Progenitor cell of endocrine pancreas (in vitro differentiated cells): ENCODE data around the gene ADAMTS12. TPM values are rescaled to one million over a fixed set of nuclear protein-coding genes. Genes with fewer than 3 reads are reported as not detected.

Experiments used
- DNase-seq: peaks from one replicate; pipeline ENCODE4 v3.0.0; 2021; ENCODE audit warnings: low spot score; ENCODE audit not compliant: unreplicated experiment
- H3K27ac Mint-ChIP-seq: 2 replicates; pipeline ENCODE4 v1.8.0; 2021; ENCODE audit warnings: mild to moderate bottlenecking, moderate library complexity, mixed read lengths
- H3K27me3 Mint-ChIP-seq: 2 replicates; pipeline ENCODE4 v1.8.0; 2021; ENCODE audit warnings: mixed read lengths
- H3K36me3 Mint-ChIP-seq: 2 replicates; pipeline ENCODE4 v1.8.0; 2022; ENCODE audit warnings: mixed read lengths; ENCODE audit not compliant: insufficient read depth
- H3K4me1 Mint-ChIP-seq: 2 replicates; pipeline ENCODE4 v1.8.0; 2021; ENCODE audit warnings: low read depth, mixed read lengths
- H3K4me3 Mint-ChIP-seq: 2 replicates; pipeline ENCODE4 v1.8.0; 2021; ENCODE audit warnings: low read depth, mild to moderate bottlenecking, moderate library complexity, mixed read lengths
- H3K9me3 Mint-ChIP-seq: 2 replicates; pipeline ENCODE4 v1.8.0; 2021; ENCODE audit warnings: low read depth, mixed read lengths
- total RNA-seq: library from RNA; stranded (reverse); gene quantifications from 2 replicates; pipeline ENCODE4 v1.2.1, GENCODE V29; 2021
- TF ChIP-seq, protein P1 (sequence below): fragments of 200-600 bp; sonication (generic); IDR thresholded peaks from one replicate; pipeline ENCODE4 v1.5.0; 2021; ENCODE audit warnings: antibody characterized with exemption, mild to moderate bottlenecking; ENCODE audit not compliant: unreplicated experiment

ADAMTS12 gene
- total RNA-seq, 1 donor from 2014 or later: 5.2 TPM

DNA sequence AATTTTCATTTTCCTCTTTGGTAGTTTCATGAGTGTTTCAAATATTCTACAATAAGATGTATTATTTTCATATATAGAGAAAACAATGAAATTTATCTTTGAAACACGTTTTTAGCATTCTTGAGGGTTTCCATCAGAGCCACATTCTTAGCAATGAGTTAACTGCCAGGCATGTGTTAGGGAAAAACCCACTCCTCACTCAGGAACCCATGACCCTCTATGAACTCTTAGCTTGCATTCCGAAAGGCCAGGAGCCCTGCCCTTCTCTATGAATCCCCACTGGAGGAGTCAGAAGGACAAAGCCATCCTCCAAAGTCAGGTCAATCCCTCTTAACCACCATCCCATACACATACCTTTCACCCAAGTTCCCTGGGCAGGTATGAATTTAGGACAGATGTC lies 57.5 kb downstream of the ADAMTS12 start:
- DNase-seq: no peak
- no peaks in the 10 kb centered on the region for H3K36me3 Mint-ChIP-seq
- H3K27ac Mint-ChIP-seq: no peak overlapping the region
- TF ChIP-seq, protein P1, sequence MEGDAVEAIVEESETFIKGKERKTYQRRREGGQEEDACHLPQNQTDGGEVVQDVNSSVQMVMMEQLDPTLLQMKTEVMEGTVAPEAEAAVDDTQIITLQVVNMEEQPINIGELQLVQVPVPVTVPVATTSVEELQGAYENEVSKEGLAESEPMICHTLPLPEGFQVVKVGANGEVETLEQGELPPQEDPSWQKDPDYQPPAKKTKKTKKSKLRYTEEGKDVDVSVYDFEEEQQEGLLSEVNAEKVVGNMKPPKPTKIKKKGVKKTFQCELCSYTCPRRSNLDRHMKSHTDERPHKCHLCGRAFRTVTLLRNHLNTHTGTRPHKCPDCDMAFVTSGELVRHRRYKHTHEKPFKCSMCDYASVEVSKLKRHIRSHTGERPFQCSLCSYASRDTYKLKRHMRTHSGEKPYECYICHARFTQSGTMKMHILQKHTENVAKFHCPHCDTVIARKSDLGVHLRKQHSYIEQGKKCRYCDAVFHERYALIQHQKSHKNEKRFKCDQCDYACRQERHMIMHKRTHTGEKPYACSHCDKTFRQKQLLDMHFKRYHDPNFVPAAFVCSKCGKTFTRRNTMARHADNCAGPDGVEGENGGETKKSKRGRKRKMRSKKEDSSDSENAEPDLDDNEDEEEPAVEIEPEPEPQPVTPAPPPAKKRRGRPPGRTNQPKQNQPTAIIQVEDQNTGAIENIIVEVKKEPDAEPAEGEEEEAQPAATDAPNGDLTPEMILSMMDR: no peak
- no peak overlapping the region for H3K4me3 Mint-ChIP-seq
- H3K9me3 Mint-ChIP-seq: no peaks in the 10 kb centered on the region
- H3K4me1 Mint-ChIP-seq: no peaks in the 10 kb centered on the region
- no peaks in the 10 kb centered on the region for H3K27me3 Mint-ChIP-seq

DNA sequence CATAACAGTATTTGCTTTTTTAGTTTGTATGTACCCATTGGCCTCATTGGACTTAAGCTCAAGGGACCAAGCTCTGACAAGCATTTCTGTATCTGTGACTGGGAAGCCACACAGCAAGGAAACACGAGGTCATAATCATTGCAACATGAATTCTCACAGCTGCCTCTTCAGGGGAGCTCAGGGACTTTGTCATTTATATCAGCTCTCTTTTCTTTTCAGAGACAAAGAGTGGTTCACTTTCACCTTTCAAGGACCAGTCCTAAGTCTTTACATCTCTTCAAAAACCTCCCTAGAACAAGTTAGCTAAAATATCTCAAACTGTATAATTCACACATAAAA lies 58.6 kb downstream of the ADAMTS12 start:
- DNase-seq: no peak
- no peaks in the 10 kb centered on the region for H3K9me3 Mint-ChIP-seq
- no peak overlapping the region for H3K27ac Mint-ChIP-seq
- no peak overlapping the region for H3K4me3 Mint-ChIP-seq
- no peaks in the 10 kb centered on the region for H3K4me1 Mint-ChIP-seq
- TF ChIP-seq, protein P1: no peak
- no peaks in the 10 kb centered on the region for H3K36me3 Mint-ChIP-seq
- H3K27me3 Mint-ChIP-seq: no peaks in the 10 kb centered on the region

DNA sequence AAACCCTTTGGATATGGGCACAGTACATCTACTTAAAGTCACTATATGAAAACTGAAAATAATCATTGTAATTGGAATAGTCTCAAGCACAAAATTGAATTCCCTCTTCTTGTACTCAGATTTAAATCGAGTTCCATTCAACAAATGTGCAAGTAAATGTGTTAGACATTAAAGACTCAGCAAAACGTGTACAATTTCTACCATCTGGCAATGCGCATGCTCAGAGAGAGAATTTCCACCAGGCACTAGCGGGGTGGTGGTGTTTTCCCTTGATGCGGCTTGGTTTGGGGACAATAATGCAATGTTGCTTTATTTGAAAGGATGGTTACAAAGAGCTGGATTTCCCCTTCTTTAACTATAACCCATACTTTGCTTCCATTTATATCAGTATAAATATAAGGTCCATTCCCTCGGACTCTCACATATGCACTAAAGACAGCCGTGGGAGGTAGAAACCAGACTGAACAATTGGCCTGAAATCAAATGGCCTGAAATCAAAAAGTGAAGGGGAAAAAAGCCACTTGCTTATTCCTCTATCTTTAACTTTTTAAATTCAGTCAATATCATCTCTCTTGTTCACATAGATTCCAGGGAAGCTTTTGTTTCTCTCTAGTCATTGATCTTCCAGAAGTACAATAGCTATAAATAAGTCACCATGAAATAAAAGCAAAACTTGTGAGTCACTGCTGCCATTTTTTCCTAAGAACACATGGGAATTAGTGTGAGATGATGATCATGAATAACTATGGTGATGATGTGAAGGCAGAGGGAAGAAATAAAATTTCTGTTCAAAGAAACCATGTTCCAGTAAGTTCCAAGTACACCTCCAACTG lies 59.2 kb downstream of the ADAMTS12 start:
- Mint-ChIP-seq H3K9me3 (no peaks in the 10 kb centered on the region), H3K36me3 (no peaks in the 10 kb centered on the region), H3K27me3 (no peaks in the 10 kb centered on the region)

DNA sequence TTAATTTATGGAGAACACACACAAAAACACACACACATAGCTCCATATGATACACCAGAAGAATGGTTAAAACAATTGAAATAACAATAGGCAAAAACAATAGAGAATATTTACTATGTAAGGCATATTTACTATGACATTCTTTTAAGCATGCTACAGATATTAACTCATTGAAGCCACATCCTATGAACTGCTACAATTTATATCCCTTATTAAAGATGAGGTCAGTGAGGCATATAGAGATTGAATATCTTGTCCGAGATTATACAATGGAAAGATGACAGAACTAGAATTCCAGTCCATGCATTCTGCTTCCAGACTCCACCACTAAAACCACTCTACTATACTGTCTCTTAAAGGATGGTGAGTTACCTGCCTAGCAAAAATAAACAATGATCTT lies 60.7 kb downstream of the ADAMTS12 start:
- Mint-ChIP-seq H3K27me3 (no peaks in the 10 kb centered on the region), H3K9me3 (no peaks in the 10 kb centered on the region), H3K36me3 (no peaks in the 10 kb centered on the region), H3K4me3 (no peak overlapping the region), H3K4me1 (no peaks in the 10 kb centered on the region), H3K27ac (no peak overlapping the region)
- DNase-seq: no peak
- TF ChIP-seq, protein P1: no peak

More for the DNA sequence above, 59.2 kb downstream of the ADAMTS12 start:
- DNase-seq: no peak
- H3K4me1 Mint-ChIP-seq: no peaks in the 10 kb centered on the region
- TF ChIP-seq, protein P1: no peak
- no peak overlapping the region for H3K4me3 Mint-ChIP-seq
- H3K27ac Mint-ChIP-seq: no peak overlapping the region

DNA sequence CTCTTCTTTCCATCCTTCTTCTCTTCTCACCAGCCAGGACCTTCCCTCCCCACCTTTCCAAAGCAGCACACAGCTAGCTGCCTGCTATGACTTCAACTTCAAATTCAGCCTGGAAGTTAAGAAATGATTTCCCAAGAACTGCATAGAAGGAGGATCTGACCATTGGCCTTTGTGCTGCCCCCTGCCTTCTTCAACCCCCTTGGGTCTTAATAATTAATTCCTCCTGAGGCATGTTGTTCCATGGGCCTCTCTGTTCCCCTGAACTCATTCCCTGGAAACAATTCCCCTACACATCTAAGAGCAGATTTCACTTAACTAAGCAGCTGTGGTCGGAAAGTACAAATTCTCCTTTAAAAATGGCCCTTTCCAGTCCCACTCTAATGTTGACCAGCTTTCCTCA lies 62.4 kb downstream of the ADAMTS12 start:
- DNase-seq: no peak

More for the DNA sequence above, 62.4 kb downstream of the ADAMTS12 start:
- no peaks in the 10 kb centered on the region for H3K9me3 Mint-ChIP-seq
- no peaks in the 10 kb centered on the region for H3K36me3 Mint-ChIP-seq
- no peaks in the 10 kb centered on the region for H3K27me3 Mint-ChIP-seq
- TF ChIP-seq, protein P1: no peak
- no peaks in the 10 kb centered on the region for H3K4me1 Mint-ChIP-seq
- H3K27ac Mint-ChIP-seq: no peak overlapping the region
- no peak overlapping the region for H3K4me3 Mint-ChIP-seq
